Cardiac septum (tissue), 1 donor: ENCODE results near the gene PLPPR3. TPM values are rescaled to one million over a fixed set of nuclear protein-coding genes. Genes with fewer than 3 reads are reported as not detected.

ENCODE experiments used
- DNase-seq: peaks from one replicate; pipeline ENCODE4 v3.0.0-alpha.2; 2020; ENCODE audit warnings: low spot score
- intact Hi-C: fragments of 100-400 bp; cut with DNase I; formaldehyde crosslinking; loops from one replicate; pipeline ENCODE4 v1.14.0; 2022
- total RNA-seq: library from RNA; stranded (reverse); fragmentation: NEBNext Ultra II Directional; extraction: Animal tissue kit (Norgen Biotek cat#: 25700); gene quantifications from one replicate; pipeline ENCODE4 v1.2.1, GENCODE V29; 2021
- donor health status: DM: no; HTN: no; CAD: no.

The PLPPR3 gene
- total RNA-seq, 1 donor from 2014 or later: not detected

- intact Hi-C loops: no loop called here
- no peak for DNase-seq
Measured at GRCh38 chr19:813219-814151, 8.3 kb downstream of the PLPPR3 start.

GRCh38 chr19:812747-813218 lies 9.0 kb downstream of the PLPPR3 start:
- DNase-seq: no peak
- intact Hi-C loops: no loop called here

- intact Hi-C loops: no loop called here
- DNase-seq: no peak
Measured at GRCh38 chr19:812049-812746, 9.6 kb downstream of the PLPPR3 start.

- DNase-seq: no peak
- intact Hi-C loops: no loop called here
Measured at GRCh38 chr19:811506-812048, 10.2 kb downstream of the PLPPR3 start.

GRCh38 chr19:810883-811489 lies 10.8 kb downstream of the PLPPR3 start:
- intact Hi-C loops: no loop called here

GRCh38 chr19:810077-810855 lies 11.5 kb downstream of the PLPPR3 start:
- no peak for DNase-seq
- intact Hi-C loops: no loop called here

More at GRCh38 chr19:810883-811489, 10.8 kb downstream of the PLPPR3 start:
- DNase-seq: no peak

GRCh38 chr19:808423-808775 lies 13.4 kb downstream of the PLPPR3 start:
- no peak for DNase-seq
- intact Hi-C loops: no loop called here

GRCh38 chr19:807627-808422 lies 13.9 kb downstream of the PLPPR3 start:
- DNase-seq: no peak
- intact Hi-C loops: no loop called here

- DNase-seq: no peak
- intact Hi-C loops: no loop called here
Measured at GRCh38 chr19:806815-807421, 14.8 kb downstream of the PLPPR3 start.

- DNase-seq: no peak
- intact Hi-C loops: no loop called here
Measured at GRCh38 chr19:805600-806550, 15.9 kb downstream of the PLPPR3 start.

- intact Hi-C loops: no loop called here
- DNase-seq: no peak
Measured at GRCh38 chr19:805166-805551, 16.6 kb downstream of the PLPPR3 start.

- intact Hi-C loops: no loop called here
- no peak for DNase-seq
Measured at GRCh38 chr19:804419-805165, 17.2 kb downstream of the PLPPR3 start.

GRCh38 chr19:803686-804418 lies 17.9 kb downstream of the PLPPR3 start:
- DNase-seq: no peak
- intact Hi-C loops: no loop called here

GRCh38 chr19:803099-803561 lies 18.6 kb downstream of the PLPPR3 start:
- intact Hi-C loops: no loop called here
- no peak for DNase-seq

- DNase-seq: no peak
- intact Hi-C loops: no loop called here
Measured at GRCh38 chr19:802498-803098, 19.2 kb downstream of the PLPPR3 start.
